Thoracic aorta (tissue), 2 donors: Measurements from ENCODE around the gene KRT79. TPM values are rescaled to one million over a fixed set of nuclear protein-coding genes. Genes with fewer than 3 reads are reported as not detected.

Experiments used
- ATAC-seq: fragments of 150-250 bp; one replicate; pipeline ENCODE4 v1.8.0; 2017; ENCODE audit warnings: low read depth; ENCODE audit not compliant: insufficient number of reproducible peaks, low FRiP score
- DNase-seq: peaks from one replicate; pipeline ENCODE4 v3.0.0-alpha.2; 2020; ENCODE audit warnings: low spot score
- H3K27ac ChIP-seq, 2 donors: fragments of 200-600 bp; sonication (generic); 1 replicate in 1 of 2; 2 replicates in 1 of 2; pipeline ENCODE4 v1.5.1; 2016; ENCODE audit warnings: mild to moderate bottlenecking in 2 of 2, moderate library complexity in 2 of 2
- H3K27me3 ChIP-seq: fragments of 200-600 bp; sonication (generic); replicated peaks from 2 replicates; pipeline ENCODE4 v1.6.0; 2016; ENCODE audit warnings: mild to moderate bottlenecking; ENCODE audit not compliant: insufficient read depth
- H3K36me3 ChIP-seq: fragments of 200-600 bp; sonication (generic); one replicate; pipeline ENCODE4 v1.5.1; 2016
- H3K4me1 ChIP-seq, 2 donors: fragments of 200-600 bp; sonication (generic); 1 replicate in 1 of 2; 2 replicates in 1 of 2; pipeline versions ENCODE4 v1.5.1 to v1.6.0; 2016; ENCODE audit warnings: low read depth in 2 of 2, mild to moderate bottlenecking in 1 of 2; ENCODE audit not compliant: control insufficient read depth in 1 of 2
- H3K4me3 ChIP-seq: fragments of 200-600 bp; sonication (generic); 2 replicates; pipeline ENCODE4 v1.5.1; 2016; ENCODE audit warnings: mild to moderate bottlenecking
- H3K9me3 ChIP-seq: fragments of 200-600 bp; sonication (generic); 2 replicates; pipeline ENCODE4 v1.5.1; 2016
- total RNA-seq, 2 donors: library from RNA; depleted of rRNA; stranded (reverse); fragments of >200 nt; gene quantifications; one replicate each; pipeline versions ENCODE4 v1.1.0 to v1.2.3, GENCODE V29; 2016
- TF ChIP-seq, protein P1 (sequence below): fragments of 200-600 bp; sonication (generic); IDR thresholded peaks from one replicate; pipeline ENCODE4 v1.5.1; 2019; ENCODE audit warnings: antibody characterized with exemption

The KRT79 gene
- total RNA-seq, 2 donors from 2014 or later = not detected

DNA sequence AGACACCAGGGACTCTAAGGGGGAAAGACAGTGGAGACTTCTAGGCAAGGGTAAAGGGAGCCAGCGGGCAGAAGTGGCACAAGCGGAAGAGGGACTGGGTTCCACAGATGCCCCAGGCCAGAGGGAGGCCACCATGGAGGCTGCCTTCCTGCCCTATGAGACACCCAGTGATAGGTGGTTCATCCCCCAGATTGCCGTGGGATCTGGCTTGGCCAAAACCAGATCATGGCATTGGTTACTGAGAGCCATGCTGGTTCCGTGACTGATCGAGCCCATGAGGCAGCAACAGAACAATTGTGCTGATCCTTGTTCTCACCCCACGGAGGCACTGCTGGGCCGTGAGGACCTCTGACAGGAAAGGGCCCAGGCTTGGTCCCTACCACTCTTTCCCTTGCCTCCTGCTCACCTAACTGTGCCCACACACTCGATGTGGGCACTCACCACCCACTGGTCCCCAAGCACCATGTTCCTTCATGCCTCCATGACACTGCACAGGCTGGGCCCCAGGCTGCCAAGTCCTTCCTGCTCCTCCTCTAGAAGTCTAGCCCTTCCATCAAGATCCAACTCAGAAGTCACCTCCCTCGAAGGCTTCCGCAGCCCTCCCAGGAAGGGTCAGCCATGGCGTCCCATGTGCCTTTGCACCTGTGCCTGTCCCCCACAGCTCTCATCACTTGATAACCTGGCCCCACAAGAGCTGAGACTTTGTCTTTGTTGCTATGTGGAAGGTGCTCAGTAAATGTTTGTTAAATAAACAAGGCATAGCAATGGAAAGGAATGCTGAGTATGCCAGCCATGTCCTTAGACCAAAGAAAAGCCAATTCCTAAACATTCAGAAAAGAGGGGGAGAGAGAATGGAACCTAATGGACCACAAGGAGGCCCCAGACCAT lies 7.3 kb downstream of the KRT79 start:
- ATAC-seq (no peak), DNase-seq (no peak)
- TF ChIP-seq, protein P1, sequence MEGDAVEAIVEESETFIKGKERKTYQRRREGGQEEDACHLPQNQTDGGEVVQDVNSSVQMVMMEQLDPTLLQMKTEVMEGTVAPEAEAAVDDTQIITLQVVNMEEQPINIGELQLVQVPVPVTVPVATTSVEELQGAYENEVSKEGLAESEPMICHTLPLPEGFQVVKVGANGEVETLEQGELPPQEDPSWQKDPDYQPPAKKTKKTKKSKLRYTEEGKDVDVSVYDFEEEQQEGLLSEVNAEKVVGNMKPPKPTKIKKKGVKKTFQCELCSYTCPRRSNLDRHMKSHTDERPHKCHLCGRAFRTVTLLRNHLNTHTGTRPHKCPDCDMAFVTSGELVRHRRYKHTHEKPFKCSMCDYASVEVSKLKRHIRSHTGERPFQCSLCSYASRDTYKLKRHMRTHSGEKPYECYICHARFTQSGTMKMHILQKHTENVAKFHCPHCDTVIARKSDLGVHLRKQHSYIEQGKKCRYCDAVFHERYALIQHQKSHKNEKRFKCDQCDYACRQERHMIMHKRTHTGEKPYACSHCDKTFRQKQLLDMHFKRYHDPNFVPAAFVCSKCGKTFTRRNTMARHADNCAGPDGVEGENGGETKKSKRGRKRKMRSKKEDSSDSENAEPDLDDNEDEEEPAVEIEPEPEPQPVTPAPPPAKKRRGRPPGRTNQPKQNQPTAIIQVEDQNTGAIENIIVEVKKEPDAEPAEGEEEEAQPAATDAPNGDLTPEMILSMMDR = no peak
- Histone ChIP-seq H3K27ac (no peak overlapping the region), H3K4me1 (peaks cover 3 to 4% of the 10 kb centered on the region in 2 donors), H3K9me3 (no peaks in the 10 kb centered on the region), H3K27me3 (no peaks in the 10 kb centered on the region), H3K36me3 (no peaks in the 10 kb centered on the region), H3K4me3 (no peak overlapping the region)

DNA sequence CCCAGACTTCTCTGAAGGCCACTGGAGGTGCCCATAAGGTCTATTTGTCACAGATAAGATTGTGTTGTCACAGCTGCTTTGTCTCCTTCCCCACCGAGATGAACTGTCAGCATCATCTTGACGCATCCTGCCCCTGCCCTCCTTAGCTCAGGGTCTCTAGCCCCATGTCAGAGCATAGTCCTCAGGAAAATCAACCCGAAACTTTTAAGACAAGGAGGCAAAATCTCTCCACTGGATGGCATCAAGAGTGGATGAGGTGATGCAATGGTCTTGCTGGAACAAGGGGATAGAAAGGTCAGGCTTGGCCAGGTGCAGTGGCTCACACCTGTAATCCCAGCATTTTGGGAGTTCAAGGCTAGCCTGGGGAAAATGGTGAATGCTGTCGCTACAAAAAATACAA lies 8.2 kb downstream of the KRT79 start:
- TF ChIP-seq, protein P1 = no peak
- ATAC-seq = no peak
- Histone ChIP-seq H3K9me3 (no peaks in the 10 kb centered on the region), H3K27ac (no peak overlapping the region), H3K4me1 (peaks cover 3 to 4% of the 10 kb centered on the region in 2 donors), H3K36me3 (no peaks in the 10 kb centered on the region), H3K27me3 (no peaks in the 10 kb centered on the region), H3K4me3 (no peak overlapping the region)
- DNase-seq = no peak

DNA sequence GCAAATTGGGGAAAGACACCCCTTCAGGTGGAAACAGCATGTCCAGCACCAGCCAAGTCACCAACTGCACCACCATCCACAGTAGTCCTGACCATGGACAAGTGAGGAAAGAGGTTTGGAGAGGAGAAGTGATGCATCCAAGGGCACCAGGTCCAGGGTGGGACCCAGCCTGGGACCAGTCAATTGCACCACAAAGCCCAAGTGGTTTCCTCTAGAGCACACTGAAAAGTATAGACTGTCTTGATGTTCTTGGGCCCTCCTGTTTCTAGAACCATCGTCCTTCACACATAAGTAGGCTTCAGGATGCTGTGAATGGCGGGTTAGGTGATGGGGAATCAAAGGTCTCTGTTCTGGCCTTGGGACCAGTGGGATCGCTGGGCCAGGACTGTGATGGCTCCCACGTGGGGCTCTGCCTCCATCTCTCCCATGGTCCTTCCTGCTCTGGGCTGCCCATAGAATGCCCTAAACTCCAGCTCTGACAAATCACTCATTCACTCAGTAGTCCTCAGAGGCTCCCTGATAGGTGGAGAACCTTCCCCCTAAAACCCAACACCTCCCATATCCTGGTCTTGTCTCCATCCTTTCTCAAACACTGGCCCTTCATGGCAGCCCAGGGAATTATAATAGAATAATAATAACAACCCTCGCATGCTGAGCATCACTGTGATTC lies 9.2 kb downstream of the KRT79 start:
- H3K27ac ChIP-seq = no peak overlapping the region
- DNase-seq (no peak), ATAC-seq (no peak)
- H3K4me3 ChIP-seq = no peak overlapping the region
- H3K4me1 ChIP-seq = peaks cover 3 to 4% of the 10 kb centered on the region in 2 donors
- H3K27me3 ChIP-seq = no peaks in the 10 kb centered on the region
- H3K36me3 ChIP-seq = no peaks in the 10 kb centered on the region
- H3K9me3 ChIP-seq = no peaks in the 10 kb centered on the region
- TF ChIP-seq, protein P1 = no peak

DNA sequence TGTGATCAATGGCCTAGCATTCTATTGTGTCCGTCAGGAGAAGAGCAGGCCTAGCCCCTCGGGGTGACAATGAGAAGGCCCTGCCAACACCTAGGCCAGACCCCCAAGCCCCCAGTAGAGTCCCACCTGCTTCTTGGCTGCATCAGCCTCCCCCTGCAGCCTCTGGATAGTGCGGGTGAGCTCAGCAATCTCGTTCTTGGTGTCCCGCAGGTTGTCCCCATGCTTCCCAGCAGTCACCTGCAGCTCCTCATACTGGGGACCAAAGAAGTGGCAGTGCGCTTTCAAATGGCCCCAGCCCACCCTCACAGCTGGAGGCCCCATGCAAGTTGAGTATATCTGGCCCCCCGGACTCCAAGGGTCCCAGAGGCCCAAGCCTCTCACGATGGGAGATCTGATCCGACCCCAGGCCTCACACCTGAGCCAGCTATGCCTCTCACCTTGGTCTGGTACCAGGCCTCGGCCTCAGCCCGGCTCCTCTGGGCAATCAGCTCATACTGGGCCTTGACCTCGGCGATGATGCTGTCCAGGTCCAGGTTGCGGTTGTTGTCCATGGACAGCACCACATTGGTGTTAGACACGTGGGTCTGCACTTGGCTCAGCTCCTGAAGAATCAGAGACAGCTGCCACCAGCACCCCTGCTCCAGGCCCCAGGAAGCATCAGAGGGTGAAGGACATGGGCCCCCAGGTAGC lies 10.2 kb downstream of the KRT79 start:
- no peak for DNase-seq
- H3K27ac ChIP-seq = no peak overlapping the region
- no peaks in the 10 kb centered on the region for H3K9me3 ChIP-seq

More for the DNA sequence above, 10.2 kb downstream of the KRT79 start:
- no peak overlapping the region for H3K4me3 ChIP-seq
- H3K4me1 ChIP-seq = peaks cover 3 to 4% of the 10 kb centered on the region in 2 donors
- no peaks in the 10 kb centered on the region for H3K27me3 ChIP-seq
- ATAC-seq = no peak
- TF ChIP-seq, protein P1 = no peak
- no peaks in the 10 kb centered on the region for H3K36me3 ChIP-seq
